HFF-Myc (cell line): ENCODE measurements around the gene SRRM1.

Experiments
- DNase-seq: peaks from one replicate; pipeline ENCODE4 v3.0.0-alpha.2; 2011; ENCODE audit warnings: low read depth; ENCODE audit errors: extremely low read depth
- H3K4me3 ChIP-seq: replicated peaks from 2 replicates; pipeline ENCODE4 v1.5.1; 2011; ENCODE audit warnings: low read depth, mild to moderate bottlenecking, control low read depth, low read length
- TF ChIP-seq, protein P1 (sequence below): IDR thresholded peaks from 2 replicates; pipeline ENCODE4 v1.5.1; 2012; ENCODE audit warnings: mild to moderate bottlenecking, low read depth, low read length, control low read depth; ENCODE audit errors: missing control alignments

Gene SRRM1

DNA sequence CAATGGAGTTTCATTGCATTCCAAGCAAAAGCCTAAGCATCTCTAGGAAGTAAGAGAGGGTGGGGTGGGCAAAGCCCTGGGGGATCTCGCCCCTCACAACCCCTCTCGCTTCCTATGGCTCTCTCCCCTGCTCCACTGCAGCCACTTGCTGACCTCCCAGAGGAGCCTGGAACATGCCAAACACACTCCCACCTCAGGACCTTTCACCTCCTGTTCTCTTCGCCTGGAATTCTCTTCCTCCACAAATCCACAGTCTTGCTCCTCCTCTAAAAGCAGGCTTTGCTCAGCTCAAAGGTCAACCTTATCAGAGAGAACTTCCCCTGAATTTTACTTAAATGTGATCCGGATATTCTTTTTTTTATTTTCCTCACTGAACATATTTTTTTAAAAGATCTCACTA, 20.9 kb upstream of the SRRM1 start:
- TF ChIP-seq, protein P1, sequence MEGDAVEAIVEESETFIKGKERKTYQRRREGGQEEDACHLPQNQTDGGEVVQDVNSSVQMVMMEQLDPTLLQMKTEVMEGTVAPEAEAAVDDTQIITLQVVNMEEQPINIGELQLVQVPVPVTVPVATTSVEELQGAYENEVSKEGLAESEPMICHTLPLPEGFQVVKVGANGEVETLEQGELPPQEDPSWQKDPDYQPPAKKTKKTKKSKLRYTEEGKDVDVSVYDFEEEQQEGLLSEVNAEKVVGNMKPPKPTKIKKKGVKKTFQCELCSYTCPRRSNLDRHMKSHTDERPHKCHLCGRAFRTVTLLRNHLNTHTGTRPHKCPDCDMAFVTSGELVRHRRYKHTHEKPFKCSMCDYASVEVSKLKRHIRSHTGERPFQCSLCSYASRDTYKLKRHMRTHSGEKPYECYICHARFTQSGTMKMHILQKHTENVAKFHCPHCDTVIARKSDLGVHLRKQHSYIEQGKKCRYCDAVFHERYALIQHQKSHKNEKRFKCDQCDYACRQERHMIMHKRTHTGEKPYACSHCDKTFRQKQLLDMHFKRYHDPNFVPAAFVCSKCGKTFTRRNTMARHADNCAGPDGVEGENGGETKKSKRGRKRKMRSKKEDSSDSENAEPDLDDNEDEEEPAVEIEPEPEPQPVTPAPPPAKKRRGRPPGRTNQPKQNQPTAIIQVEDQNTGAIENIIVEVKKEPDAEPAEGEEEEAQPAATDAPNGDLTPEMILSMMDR = no peak
- H3K4me3 ChIP-seq = no peak overlapping the region
- no peak for DNase-seq

DNA sequence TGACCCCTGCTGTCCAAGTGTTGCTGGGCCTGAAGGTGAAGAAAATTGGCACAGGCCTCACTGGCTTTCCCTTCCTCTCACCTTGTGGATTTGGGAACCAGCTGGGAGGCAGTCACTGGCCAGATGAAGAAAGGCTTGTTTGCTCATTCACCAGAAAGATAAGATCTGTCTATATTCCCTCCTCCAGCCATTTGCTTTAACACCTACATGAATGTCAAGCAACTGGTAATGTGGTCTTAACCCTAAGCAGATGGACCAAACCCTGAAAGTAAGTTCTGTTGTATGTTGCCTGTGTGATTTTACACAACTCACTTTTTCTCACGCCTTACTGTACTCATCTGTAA, 10.3 kb upstream of the SRRM1 start:
- TF ChIP-seq, protein P1 = no peak
- H3K4me3 ChIP-seq = no peak overlapping the region
- DNase-seq = no peak

DNA sequence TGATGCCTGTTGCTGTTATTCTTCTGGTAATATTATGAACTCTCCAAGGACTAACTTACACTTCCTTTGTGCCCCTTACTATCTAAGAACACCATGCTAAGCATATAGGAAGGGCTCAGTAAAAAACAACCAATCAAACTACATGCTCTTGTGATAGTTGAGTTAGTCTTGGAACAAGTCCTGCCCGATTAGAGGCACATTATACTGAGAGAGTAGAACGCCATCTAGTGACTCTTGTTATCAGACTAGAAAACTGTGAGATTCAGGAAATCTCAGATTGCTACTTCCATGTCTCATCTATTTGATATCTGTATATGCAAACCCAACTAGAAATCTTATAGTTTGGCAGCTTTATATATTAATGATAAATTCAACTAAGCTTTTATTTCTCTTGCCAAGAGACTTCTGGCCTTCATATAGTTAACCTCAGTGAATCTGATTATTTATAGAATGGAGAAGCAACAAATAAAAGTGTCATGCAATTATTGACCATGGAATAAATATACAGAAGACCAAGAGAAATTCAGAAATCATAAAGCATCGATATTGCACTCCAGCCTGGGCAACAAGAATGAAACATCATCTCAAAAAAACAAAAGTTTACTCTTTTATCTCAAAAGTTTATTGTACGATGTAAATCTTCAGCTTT, 7.8 kb upstream of the SRRM1 start:
- TF ChIP-seq, protein P1 = peak; percentile 48
- no peak overlapping the region for H3K4me3 ChIP-seq
- peak; percentile 57 for DNase-seq

DNA sequence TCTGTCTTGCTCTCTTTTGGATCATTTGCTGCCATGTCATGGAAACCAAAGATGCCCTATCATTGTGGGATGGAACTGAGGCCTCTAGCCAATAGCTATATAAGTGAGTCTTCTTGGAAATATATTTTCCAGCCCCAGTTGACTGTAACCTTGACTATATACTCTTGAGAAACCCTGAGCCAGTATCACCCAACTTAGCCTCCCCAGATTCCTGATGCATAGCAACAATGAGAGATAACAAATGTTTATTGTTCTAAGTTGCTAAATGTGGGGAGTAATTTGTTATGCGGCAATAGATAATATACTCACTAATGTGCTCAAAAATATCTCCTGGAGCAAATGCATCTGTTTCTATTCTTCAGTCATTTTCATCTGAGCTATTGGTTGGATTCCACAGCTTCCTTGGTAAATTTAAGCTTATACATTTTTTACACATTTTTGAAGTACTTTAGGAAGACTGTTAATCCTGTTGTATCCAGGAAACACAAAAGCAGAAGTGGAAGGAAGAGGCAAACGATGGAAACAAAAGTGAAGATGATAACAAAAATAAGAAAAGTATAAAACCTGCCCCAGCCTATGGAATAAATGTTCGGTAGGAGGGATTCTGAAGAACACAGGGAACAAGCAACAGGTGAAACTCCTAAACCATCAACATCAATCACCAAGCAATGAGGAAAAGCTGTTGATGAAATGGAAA, 6.3 kb upstream of the SRRM1 start:
- H3K4me3 ChIP-seq = no peak overlapping the region
- no peak for DNase-seq
- TF ChIP-seq, protein P1 = no peak

DNA sequence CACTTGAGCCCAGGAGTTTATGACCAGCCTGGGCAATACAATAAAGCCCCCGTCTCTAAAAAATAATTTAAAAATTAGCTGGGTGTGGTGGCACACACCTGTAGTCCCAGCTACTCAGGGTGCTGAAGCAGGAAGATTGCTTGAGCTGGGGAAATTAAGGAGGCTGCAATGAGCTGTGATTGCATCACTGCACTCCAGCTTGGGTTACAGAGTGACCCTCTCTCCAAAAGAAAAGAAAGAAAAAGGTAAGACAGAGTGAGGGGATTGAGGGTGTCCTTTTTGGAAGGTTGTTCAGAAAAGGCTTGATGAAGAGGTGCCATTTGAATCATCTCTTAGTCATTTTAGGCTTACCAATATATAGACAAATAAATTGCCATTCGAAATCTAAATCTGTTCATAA, 4.0 kb upstream of the SRRM1 start:
- no peak for DNase-seq
- H3K4me3 ChIP-seq = no peak overlapping the region
- TF ChIP-seq, protein P1 = no peak

DNA sequence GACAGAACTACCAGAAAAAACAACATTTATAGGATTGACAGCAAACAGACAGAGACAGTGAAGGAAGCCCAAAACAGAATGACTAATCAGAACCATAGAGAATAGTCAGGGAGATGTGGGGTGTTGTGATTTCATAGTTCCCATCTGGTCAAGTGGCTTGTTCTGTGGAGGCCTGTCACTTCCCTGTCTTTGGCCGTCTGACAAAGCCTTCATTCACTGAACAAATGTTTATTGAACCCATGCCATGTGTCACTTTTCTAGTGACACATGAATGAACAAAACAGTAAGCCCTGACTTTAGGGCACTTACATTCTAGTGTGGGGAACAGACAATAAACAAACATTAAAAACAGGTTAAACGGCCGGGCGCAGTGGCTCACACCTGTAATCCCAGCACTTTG, 3.2 kb upstream of the SRRM1 start:
- DNase-seq = no peak

More for the DNA sequence above, 3.2 kb upstream of the SRRM1 start:
- H3K4me3 ChIP-seq = no peak overlapping the region
- TF ChIP-seq, protein P1 = no peak
